ENCODE measurements around the gene PACSIN3. TPM values are rescaled to one million over a fixed set of nuclear protein-coding genes. Genes with fewer than 3 reads are reported as not detected.

PACSIN3 gene
- total RNA-seq, 1 donor = 12.7 TPM

- no peak for TF ChIP-seq CTCF (IDR thresholded peaks at IDR 0.05; ENCODE audit: extremely low read depth, low read depth, low read length)
- no peak overlapping the region for H2AFZ ChIP-seq (ENCODE audit: low read length)
- H3K36me3 ChIP-seq (ENCODE audit: insufficient read depth, low read length) = no peaks in the 10 kb centered on the region
- no peak for DNase-seq (ENCODE audit: insufficient read length, low spot score, missing footprints)
- H3K4me1 ChIP-seq (ENCODE audit: insufficient read depth, low read length) = peaks cover 16% of the 10 kb centered on the region
- H3K9me3 ChIP-seq (ENCODE audit: low read depth, low read length) = no peaks in the 10 kb centered on the region
- no peaks in the 10 kb centered on the region for H3K27me3 ChIP-seq (ENCODE audit: insufficient read depth, low read length)
- H3K4me2 ChIP-seq (ENCODE audit: insufficient read depth, low read length) = no peak overlapping the region
- no peaks in the 10 kb centered on the region for H3K79me2 ChIP-seq (ENCODE audit: insufficient read depth, low read length)
- no peak overlapping the region for H3K27ac ChIP-seq (ENCODE audit: low read depth, low read length)
- H3K4me3 ChIP-seq (ENCODE audit: insufficient read depth, low read length) = no peak overlapping the region
- peaks cover 5% of the 10 kb centered on the region for H4K20me1 ChIP-seq (ENCODE audit: insufficient read depth, low read length)
These were observed 46.4 kb downstream of the PACSIN3 start for GRCh38 chr11:47139878-47140277.

- no peaks in the 10 kb centered on the region for H3K79me2 ChIP-seq (ENCODE audit: insufficient read depth, low read length)
- no peak for TF ChIP-seq CTCF (IDR thresholded peaks at IDR 0.05; ENCODE audit: extremely low read depth, low read depth, low read length)
- DNase-seq (ENCODE audit: insufficient read length, low spot score, missing footprints) = no peak
- H3K9me3 ChIP-seq (ENCODE audit: low read depth, low read length) = no peaks in the 10 kb centered on the region
- no peak overlapping the region for H2AFZ ChIP-seq (ENCODE audit: low read length)
- H3K27me3 ChIP-seq (ENCODE audit: insufficient read depth, low read length) = no peaks in the 10 kb centered on the region
- H3K27ac ChIP-seq (ENCODE audit: low read depth, low read length) = no peak overlapping the region
- peaks cover 16% of the 10 kb centered on the region for H3K4me1 ChIP-seq (ENCODE audit: insufficient read depth, low read length)
- H4K20me1 ChIP-seq (ENCODE audit: insufficient read depth, low read length) = peaks cover 19% of the 10 kb centered on the region
- H3K36me3 ChIP-seq (ENCODE audit: insufficient read depth, low read length) = no peaks in the 10 kb centered on the region
- H3K4me2 ChIP-seq (ENCODE audit: insufficient read depth, low read length) = no peak overlapping the region
- no peak overlapping the region for H3K4me3 ChIP-seq (ENCODE audit: insufficient read depth, low read length)
These were observed 48.8 kb downstream of the PACSIN3 start for GRCh38 chr11:47137476-47137875.

GRCh38 chr11:47136921-47137320, 49.3 kb downstream of the PACSIN3 start:
- Histone ChIP-seq H3K27ac (ENCODE audit: low read depth, low read length) (no peak overlapping the region), H3K4me2 (ENCODE audit: insufficient read depth, low read length) (no peak overlapping the region), H4K20me1 (ENCODE audit: insufficient read depth, low read length) (peaks cover 21% of the 10 kb centered on the region), H3K79me2 (ENCODE audit: insufficient read depth, low read length) (no peaks in the 10 kb centered on the region), H3K36me3 (ENCODE audit: insufficient read depth, low read length) (no peaks in the 10 kb centered on the region), H3K4me1 (ENCODE audit: insufficient read depth, low read length) (peaks cover 16% of the 10 kb centered on the region), H3K9me3 (ENCODE audit: low read depth, low read length) (no peaks in the 10 kb centered on the region), H2AFZ (ENCODE audit: low read length) (no peak overlapping the region), H3K4me3 (ENCODE audit: insufficient read depth, low read length) (no peak overlapping the region), H3K27me3 (ENCODE audit: insufficient read depth, low read length) (no peaks in the 10 kb centered on the region)
- TF ChIP-seq CTCF (IDR thresholded peaks at IDR 0.05; ENCODE audit: extremely low read depth, low read depth, low read length) = no peak
- no peak for DNase-seq (ENCODE audit: insufficient read length, low spot score, missing footprints)

GRCh38 chr11:47136327-47136726, 49.9 kb downstream of the PACSIN3 start:
- peaks cover 16% of the 10 kb centered on the region for H3K4me1 ChIP-seq (ENCODE audit: insufficient read depth, low read length)
- H3K27me3 ChIP-seq (ENCODE audit: insufficient read depth, low read length) = no peaks in the 10 kb centered on the region
- no peak for TF ChIP-seq CTCF (IDR thresholded peaks at IDR 0.05; ENCODE audit: extremely low read depth, low read depth, low read length)
- H3K27ac ChIP-seq (ENCODE audit: low read depth, low read length) = no peak overlapping the region
- H3K4me3 ChIP-seq (ENCODE audit: insufficient read depth, low read length) = no peak overlapping the region
- no peaks in the 10 kb centered on the region for H3K36me3 ChIP-seq (ENCODE audit: insufficient read depth, low read length)
- H2AFZ ChIP-seq (ENCODE audit: low read length) = no peak overlapping the region
- H4K20me1 ChIP-seq (ENCODE audit: insufficient read depth, low read length) = peaks cover 21% of the 10 kb centered on the region
- no peak for DNase-seq (ENCODE audit: insufficient read length, low spot score, missing footprints)
- peak overlapping the region; percentile 24 for H3K4me2 ChIP-seq (ENCODE audit: insufficient read depth, low read length)
- H3K9me3 ChIP-seq (ENCODE audit: low read depth, low read length) = no peaks in the 10 kb centered on the region
- H3K79me2 ChIP-seq (ENCODE audit: insufficient read depth, low read length) = no peaks in the 10 kb centered on the region
